Muscle layer of duodenum (tissue), 2 donors: ENCODE data around the gene TBL1X.

Source experiments
- H3K27ac ChIP-seq: one replicate; pipeline ENCODE4 v1.7.0; 2013; ENCODE audit warnings: mild to moderate bottlenecking, low read length
- H3K27me3 ChIP-seq: one replicate; pipeline ENCODE4 v1.7.0; 2013; ENCODE audit warnings: low read depth, mild to moderate bottlenecking, control low read depth, low read length
- H3K36me3 ChIP-seq, 2 donors: one replicate each; pipeline ENCODE4 v1.7.0; 2013; ENCODE audit warnings: low read length in 2 of 2, control low read depth in 1 of 2, mild to moderate bottlenecking in 1 of 2; ENCODE audit not compliant: insufficient read depth in 2 of 2, control insufficient read depth in 1 of 2
- H3K4me1 ChIP-seq, 2 donors: one replicate each; pipeline ENCODE4 v1.7.0; 2013; ENCODE audit warnings: low read length in 2 of 2, mild to moderate bottlenecking in 2 of 2, control low read depth in 1 of 2, moderate library complexity in 1 of 2; ENCODE audit not compliant: insufficient read depth in 2 of 2, control insufficient read depth in 1 of 2
- H3K4me3 ChIP-seq, 2 donors: one replicate each; pipeline ENCODE4 v1.7.0; 2013; ENCODE audit warnings: low read length in 2 of 2, low read depth in 1 of 2, mild to moderate bottlenecking in 1 of 2
- H3K9me3 ChIP-seq, 2 donors: one replicate each; pipeline ENCODE4 v1.7.0; 2013; ENCODE audit warnings: low read length in 2 of 2, control low read depth in 1 of 2, mild to moderate bottlenecking in 1 of 2; ENCODE audit not compliant: control insufficient read depth in 1 of 2
- donor health status: healthy.

The TBL1X gene

DNA sequence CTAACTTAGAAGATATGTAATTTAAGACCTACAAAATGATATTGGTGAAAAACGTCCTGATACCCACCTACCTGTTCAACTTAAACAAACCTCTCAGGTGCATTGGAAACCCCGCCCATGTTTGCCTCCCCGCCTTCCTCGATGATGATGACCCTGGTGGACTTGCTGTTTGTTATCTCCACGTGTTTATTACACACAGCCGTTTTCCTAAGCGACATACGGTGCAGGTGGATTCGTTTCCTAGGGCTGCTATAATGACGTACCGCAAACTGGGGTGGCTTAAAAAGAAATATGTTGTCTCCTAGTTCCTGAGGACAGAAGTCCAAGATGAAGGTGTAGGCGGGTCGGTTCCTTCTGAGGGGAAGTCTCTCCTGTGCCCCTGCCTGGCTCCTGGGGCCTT lies 190.1 kb downstream of the TBL1X start:
- Histone ChIP-seq H3K9me3 (no peaks in the 10 kb centered on the region), H3K4me1 (peaks cover 0 to 14% of the 10 kb centered on the region in 2 donors), H3K36me3 (no peaks in the 10 kb centered on the region), H3K27ac (no peak overlapping the region), H3K4me3 (no peak overlapping the region), H3K27me3 (no peaks in the 10 kb centered on the region)

GRCh38 chrX:9656277-9656676 lies 191.4 kb downstream of the TBL1X start:
- H3K9me3 ChIP-seq, result no peaks in the 10 kb centered on the region
- H3K4me3 ChIP-seq, result no peak overlapping the region
- H3K36me3 ChIP-seq, result no peaks in the 10 kb centered on the region
- no peaks in the 10 kb centered on the region for H3K27me3 ChIP-seq
- H3K4me1 ChIP-seq, result peaks cover 0 to 10% of the 10 kb centered on the region in 2 donors
- no peak overlapping the region for H3K27ac ChIP-seq

GRCh38 chrX:9656871-9657270 lies 192.0 kb downstream of the TBL1X start:
- Histone ChIP-seq H3K27ac (no peak overlapping the region), H3K36me3 (no peaks in the 10 kb centered on the region), H3K27me3 (no peaks in the 10 kb centered on the region), H3K4me1 (peaks cover 0 to 8% of the 10 kb centered on the region in 2 donors), H3K9me3 (no peaks in the 10 kb centered on the region), H3K4me3 (no peak overlapping the region)

DNA sequence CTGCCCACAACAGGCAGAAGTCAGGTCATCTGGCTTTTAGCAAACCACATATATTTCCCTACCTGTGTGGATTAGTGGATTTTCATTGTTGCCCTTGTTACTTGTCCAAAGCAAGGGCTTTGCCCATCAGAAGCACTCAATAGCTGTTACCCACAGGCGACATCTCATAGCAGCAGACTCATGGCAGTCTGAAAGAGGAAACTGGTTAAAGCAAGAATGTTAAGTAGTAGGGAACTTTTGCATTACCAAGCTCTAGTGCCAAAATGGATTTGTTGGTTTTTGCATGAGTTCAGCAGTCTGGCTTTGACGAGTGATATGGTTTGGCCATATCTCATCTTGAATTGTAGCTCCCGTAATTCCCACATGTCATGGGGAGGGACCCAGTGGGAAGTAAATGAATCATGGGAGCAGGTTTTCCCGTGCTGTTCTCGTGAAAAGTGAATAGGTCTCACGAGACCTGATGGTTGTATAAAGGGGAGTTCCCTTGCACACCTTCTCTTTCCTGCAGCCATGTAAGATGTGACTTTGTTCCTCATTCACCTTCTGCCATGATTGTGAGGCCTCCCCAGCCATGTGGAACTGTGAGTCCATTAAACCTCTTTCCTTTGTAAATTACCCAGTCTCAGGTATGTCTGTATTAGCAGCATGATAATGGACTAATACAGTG lies 192.9 kb downstream of the TBL1X start:
- no peaks in the 10 kb centered on the region for H3K36me3 ChIP-seq
- no peak overlapping the region for H3K27ac ChIP-seq
- no peak overlapping the region for H3K4me3 ChIP-seq
- H3K27me3 ChIP-seq, result no peaks in the 10 kb centered on the region
- H3K9me3 ChIP-seq, result no peaks in the 10 kb centered on the region
- peaks cover 0 to 5% of the 10 kb centered on the region in 2 donors for H3K4me1 ChIP-seq

GRCh38 chrX:9658409-9658808 lies 193.6 kb downstream of the TBL1X start:
- no peaks in the 10 kb centered on the region for H3K27me3 ChIP-seq
- no peaks in the 10 kb centered on the region for H3K36me3 ChIP-seq
- no peak overlapping the region for H3K4me3 ChIP-seq
- no peak overlapping the region for H3K27ac ChIP-seq
- peaks cover 0 to 5% of the 10 kb centered on the region in 2 donors for H3K4me1 ChIP-seq
- no peaks in the 10 kb centered on the region for H3K9me3 ChIP-seq

DNA sequence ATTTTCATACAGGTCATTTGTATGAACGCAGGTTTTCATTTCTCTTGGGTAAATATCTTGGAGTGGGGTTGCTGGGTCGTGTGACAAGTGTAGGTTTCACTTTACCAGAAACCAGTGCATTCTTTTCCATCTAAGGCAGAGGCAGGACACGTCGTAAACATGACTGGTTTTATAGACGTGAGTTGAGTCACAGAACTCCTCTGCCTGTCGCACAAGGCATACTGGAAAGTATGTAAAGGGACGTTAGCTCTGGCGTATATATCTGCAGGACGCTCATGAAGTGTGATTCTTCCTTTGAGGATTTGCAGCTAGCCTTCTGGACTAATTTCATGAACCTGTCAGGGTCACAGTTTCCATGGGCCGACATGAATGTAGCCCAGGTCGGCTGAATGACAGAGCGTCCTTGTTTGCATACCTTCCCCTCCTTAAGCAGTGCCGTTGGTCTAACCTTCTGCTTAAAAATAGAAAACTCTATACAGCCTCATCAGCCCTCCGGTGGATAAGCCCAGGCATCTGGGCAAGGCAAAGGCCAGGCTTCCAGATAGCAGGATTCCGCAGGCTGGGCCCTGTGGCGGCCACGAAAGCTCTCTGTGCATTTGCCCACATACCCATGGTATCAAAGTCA lies 194.8 kb downstream of the TBL1X start:
- Histone ChIP-seq H3K27me3 (no peaks in the 10 kb centered on the region), H3K4me3 (no peak overlapping the region), H3K27ac (no peak overlapping the region), H3K36me3 (no peaks in the 10 kb centered on the region), H3K9me3 (no peaks in the 10 kb centered on the region), H3K4me1 (peaks cover 0 to 5% of the 10 kb centered on the region in 2 donors)

- no peaks in the 10 kb centered on the region for H3K36me3 ChIP-seq
- H3K4me1 ChIP-seq, result no peaks in the 10 kb centered on the region
- H3K4me3 ChIP-seq, result no peak overlapping the region
- H3K27ac ChIP-seq, result no peak overlapping the region
- no peaks in the 10 kb centered on the region for H3K9me3 ChIP-seq
- no peaks in the 10 kb centered on the region for H3K27me3 ChIP-seq
These were observed 197.3 kb downstream of the TBL1X start for GRCh38 chrX:9662148-9662547.

DNA sequence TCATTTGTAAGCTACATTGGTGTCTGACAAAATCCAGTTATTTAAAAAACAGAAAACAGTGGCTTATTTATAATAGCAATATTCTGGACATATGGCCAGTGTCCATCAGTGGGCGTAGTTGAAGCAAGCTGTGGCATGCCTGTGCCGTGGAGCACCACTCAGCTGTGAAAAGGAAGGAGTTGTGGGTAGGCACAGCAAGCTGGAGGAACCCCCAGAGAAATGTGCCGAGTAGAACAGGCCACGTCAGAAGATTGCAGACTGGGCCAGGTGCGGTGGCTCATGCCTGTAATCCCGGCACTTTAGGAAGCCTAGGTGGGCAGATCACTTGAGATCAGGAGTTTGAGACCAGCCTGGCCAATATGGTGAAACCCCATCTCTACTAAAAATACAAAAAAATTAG lies 198.4 kb downstream of the TBL1X start:
- Histone ChIP-seq H3K4me1 (no peaks in the 10 kb centered on the region), H3K9me3 (no peaks in the 10 kb centered on the region), H3K36me3 (no peaks in the 10 kb centered on the region), H3K4me3 (no peak overlapping the region), H3K27me3 (no peaks in the 10 kb centered on the region), H3K27ac (no peak overlapping the region)

DNA sequence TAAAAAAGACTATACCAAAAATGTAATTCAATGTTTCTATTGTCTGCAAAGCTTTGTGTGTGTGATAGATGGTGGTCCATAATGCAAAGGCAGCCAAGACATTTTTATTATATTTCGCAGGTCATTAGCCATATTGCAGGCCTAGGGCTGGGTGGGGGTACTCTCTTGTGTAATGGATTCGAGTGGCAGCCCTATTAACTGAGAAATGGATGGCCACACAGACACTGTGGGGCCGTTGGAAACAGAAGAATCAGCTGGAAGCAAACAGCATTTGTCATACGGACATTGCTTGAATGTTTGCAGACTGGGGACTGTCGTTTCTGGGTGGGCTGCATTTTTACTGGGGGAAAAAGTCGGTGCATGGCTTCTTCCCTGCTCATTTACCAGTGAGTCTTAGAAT lies 199.4 kb downstream of the TBL1X start:
- Histone ChIP-seq H3K36me3 (no peaks in the 10 kb centered on the region), H3K9me3 (no peaks in the 10 kb centered on the region), H3K4me3 (no peak overlapping the region), H3K27ac (no peak overlapping the region), H3K27me3 (no peaks in the 10 kb centered on the region), H3K4me1 (no peaks in the 10 kb centered on the region)

DNA sequence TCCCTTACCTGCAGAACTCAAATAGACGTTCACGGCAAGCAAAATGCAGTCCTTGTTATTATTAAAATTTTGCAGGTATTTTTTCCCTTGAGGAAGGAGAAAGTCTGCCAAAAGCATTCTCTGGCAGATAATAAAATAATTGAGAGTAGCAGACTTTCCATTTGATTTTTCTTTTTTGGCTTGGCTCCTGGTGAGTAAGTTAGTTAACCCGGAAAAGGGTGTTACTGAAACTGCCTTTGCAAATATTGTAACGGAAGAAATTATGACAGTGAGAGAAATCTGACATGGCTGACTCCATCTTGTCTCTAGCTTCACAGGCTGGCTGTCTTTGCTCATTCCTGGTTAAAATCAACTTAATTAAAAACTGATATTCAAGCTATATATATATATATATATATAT lies 200.3 kb downstream of the TBL1X start:
- no peaks in the 10 kb centered on the region for H3K4me1 ChIP-seq
- no peak overlapping the region for H3K27ac ChIP-seq
- H3K9me3 ChIP-seq, result no peaks in the 10 kb centered on the region
- H3K27me3 ChIP-seq, result no peaks in the 10 kb centered on the region
- H3K36me3 ChIP-seq, result no peaks in the 10 kb centered on the region
- no peak overlapping the region for H3K4me3 ChIP-seq

GRCh38 chrX:9668537-9668936 lies 203.7 kb downstream of the TBL1X start:
- no peaks in the 10 kb centered on the region for H3K27me3 ChIP-seq
- H3K27ac ChIP-seq, result no peak overlapping the region
- no peaks in the 10 kb centered on the region for H3K9me3 ChIP-seq
- H3K4me1 ChIP-seq, result no peaks in the 10 kb centered on the region
- no peak overlapping the region for H3K4me3 ChIP-seq
- no peaks in the 10 kb centered on the region for H3K36me3 ChIP-seq
